Progenitor cell of endocrine pancreas (in vitro differentiated cells): ENCODE measurements around the gene PMPCB. TPM values are rescaled to one million over a fixed set of nuclear protein-coding genes. Genes with fewer than 3 reads are reported as not detected.

Experiments
- DNase-seq: peaks from one replicate; pipeline ENCODE4 v3.0.0; 2021; ENCODE audit warnings: low spot score; ENCODE audit not compliant: unreplicated experiment
- H3K27ac Mint-ChIP-seq: 2 replicates; pipeline ENCODE4 v1.8.0; 2021; ENCODE audit warnings: mild to moderate bottlenecking, moderate library complexity, mixed read lengths
- H3K27me3 Mint-ChIP-seq: 2 replicates; pipeline ENCODE4 v1.8.0; 2021; ENCODE audit warnings: mixed read lengths
- H3K36me3 Mint-ChIP-seq: 2 replicates; pipeline ENCODE4 v1.8.0; 2022; ENCODE audit warnings: mixed read lengths; ENCODE audit not compliant: insufficient read depth
- H3K4me1 Mint-ChIP-seq: 2 replicates; pipeline ENCODE4 v1.8.0; 2021; ENCODE audit warnings: low read depth, mixed read lengths
- H3K4me3 Mint-ChIP-seq: 2 replicates; pipeline ENCODE4 v1.8.0; 2021; ENCODE audit warnings: low read depth, mild to moderate bottlenecking, moderate library complexity, mixed read lengths
- H3K9me3 Mint-ChIP-seq: 2 replicates; pipeline ENCODE4 v1.8.0; 2021; ENCODE audit warnings: low read depth, mixed read lengths
- total RNA-seq: library from RNA; stranded (reverse); gene quantifications from 2 replicates; pipeline ENCODE4 v1.2.1, GENCODE V29; 2021
- TF ChIP-seq, protein P1 (sequence below): fragments of 200-600 bp; sonication (generic); IDR thresholded peaks from one replicate; pipeline ENCODE4 v1.5.0; 2021; ENCODE audit warnings: antibody characterized with exemption, mild to moderate bottlenecking; ENCODE audit not compliant: unreplicated experiment

Gene PMPCB
- total RNA-seq, 1 donor from 2014 or later, result 78.1 TPM

DNA sequence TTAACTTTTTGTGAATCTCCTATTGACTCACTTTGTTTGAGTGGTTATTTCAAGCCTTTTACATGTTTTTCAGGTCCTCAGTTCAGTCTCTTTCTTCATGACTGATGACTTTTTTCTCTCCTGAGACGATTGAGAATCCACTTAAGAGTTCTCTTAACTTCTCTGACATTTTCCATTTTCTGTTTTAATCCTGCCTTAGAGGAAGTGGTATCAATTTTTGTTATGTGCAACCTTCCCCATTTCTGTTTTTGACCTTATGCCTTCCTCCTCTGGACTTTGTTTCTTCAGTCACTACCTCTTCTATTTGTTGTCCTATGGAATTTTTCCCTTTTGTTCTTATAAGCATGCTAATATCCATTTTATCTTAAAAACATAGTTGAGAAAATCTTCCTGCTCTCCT is 52.6 kb downstream of the PMPCB start:
- DNase-seq, result no peak
- H3K4me3 Mint-ChIP-seq, result peak overlapping the region; percentile 55
- peaks cover 18% of the 10 kb centered on the region for H3K4me1 Mint-ChIP-seq
- no peaks in the 10 kb centered on the region for H3K27me3 Mint-ChIP-seq
- peaks cover 6% of the 10 kb centered on the region for H3K36me3 Mint-ChIP-seq
- TF ChIP-seq, protein P1, sequence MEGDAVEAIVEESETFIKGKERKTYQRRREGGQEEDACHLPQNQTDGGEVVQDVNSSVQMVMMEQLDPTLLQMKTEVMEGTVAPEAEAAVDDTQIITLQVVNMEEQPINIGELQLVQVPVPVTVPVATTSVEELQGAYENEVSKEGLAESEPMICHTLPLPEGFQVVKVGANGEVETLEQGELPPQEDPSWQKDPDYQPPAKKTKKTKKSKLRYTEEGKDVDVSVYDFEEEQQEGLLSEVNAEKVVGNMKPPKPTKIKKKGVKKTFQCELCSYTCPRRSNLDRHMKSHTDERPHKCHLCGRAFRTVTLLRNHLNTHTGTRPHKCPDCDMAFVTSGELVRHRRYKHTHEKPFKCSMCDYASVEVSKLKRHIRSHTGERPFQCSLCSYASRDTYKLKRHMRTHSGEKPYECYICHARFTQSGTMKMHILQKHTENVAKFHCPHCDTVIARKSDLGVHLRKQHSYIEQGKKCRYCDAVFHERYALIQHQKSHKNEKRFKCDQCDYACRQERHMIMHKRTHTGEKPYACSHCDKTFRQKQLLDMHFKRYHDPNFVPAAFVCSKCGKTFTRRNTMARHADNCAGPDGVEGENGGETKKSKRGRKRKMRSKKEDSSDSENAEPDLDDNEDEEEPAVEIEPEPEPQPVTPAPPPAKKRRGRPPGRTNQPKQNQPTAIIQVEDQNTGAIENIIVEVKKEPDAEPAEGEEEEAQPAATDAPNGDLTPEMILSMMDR, result no peak
- H3K27ac Mint-ChIP-seq, result peak overlapping the region; percentile 58
- no peaks in the 10 kb centered on the region for H3K9me3 Mint-ChIP-seq

Other genes with a start within 250 kb of the PMPCB start
- gene FBXL13, start 222.6 kb upstream of the PMPCB start, total RNA-seq, result 9.1 and 9.2 TPM in 2 replicates
- gene ARMC10, start 222.3 kb upstream of the PMPCB start, total RNA-seq, result 38.8 and 43.7 TPM in 2 replicates
- gene NAPEPLD, start 148.3 kb upstream of the PMPCB start, total RNA-seq, result 17.4 and 18.2 TPM in 2 replicates
- 32.8 and 34.1 TPM in 2 replicates for gene DNAJC2, start 47.3 kb downstream of the PMPCB start, total RNA-seq
- 93.5 and 101 TPM in 2 replicates for gene PSMC2, start 50.2 kb downstream of the PMPCB start, total RNA-seq
- gene SLC26A5, start 148.8 kb downstream of the PMPCB start, total RNA-seq, result 0.17 TPM in 1 of 2 replicates, not detected in the other